ENCODE measurements around the gene METRN.
A peak's percentile ranks its signal among the peaks of the same experiment; 100 is the strongest.

METRN gene

DNA sequence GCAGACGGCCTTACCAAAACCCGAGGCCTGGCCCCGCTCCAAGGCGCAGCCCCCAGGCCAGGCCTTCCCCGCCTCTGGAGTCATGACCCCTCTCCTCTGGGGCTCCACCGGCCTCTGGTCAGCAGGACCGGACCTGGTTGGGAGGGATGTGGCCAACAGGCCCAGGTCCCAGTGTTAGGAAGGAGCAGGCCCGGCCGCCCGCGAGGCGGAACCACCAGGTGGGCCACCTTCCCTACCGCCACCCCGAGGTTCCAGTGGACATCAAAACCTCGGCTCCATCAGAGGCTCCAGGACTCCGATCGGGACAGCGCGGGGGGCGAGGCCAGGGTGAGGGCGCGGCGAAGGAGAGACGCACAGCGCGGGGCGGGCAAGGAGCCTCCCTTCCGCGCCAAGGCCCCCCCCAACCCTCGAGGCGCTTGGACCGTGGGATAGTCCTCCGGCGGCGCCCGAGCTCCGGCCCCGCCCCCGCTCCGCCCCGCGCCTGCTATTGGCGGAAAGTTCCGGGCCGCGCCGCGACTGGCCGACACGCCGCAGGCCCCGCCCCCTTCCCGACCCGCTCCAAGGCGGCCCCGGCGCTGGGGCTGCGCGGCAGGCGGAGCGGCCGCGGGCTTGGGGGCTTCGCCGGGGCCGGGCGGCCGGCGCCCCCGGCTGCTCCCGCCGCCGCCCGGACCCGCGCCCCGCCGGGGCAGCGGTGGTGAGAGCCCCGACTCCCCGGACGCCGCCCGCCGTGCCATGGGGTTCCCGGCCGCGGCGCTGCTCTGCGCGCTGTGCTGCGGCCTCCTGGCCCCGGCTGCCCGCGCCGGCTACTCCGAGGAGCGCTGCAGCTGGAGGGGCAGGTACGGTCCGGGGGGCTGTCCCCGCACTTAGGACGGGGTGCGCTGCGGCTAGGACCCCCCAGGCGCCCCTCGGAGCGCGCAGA, at the start of gene METRN:
Gene METRN, plus strand, starts transcription at position 561 of the 919 bp plus-strand sequence. Its CDS starts 172 bp downstream, at position 733.
- DNase-seq (ENCODE audit: low read depth, low spot score) = no peak

- no peak for DNase-seq (ENCODE audit: low read depth, low spot score)
These were observed 48.3 kb upstream of the METRN start for GRCh38 chr16:666572-666971.

- no peak for DNase-seq (ENCODE audit: low read depth, low spot score)
These were observed 47.7 kb upstream of the METRN start for GRCh38 chr16:667113-667779.

- DNase-seq (ENCODE audit: low read depth, low spot score) = peak; percentile 71
These were observed 47.0 kb upstream of the METRN start, which contains the start of gene RHOT2 for GRCh38 chr16:667780-668518. TSS of gene RHOT2 (plus strand) at chr16:668132. CDS start at chr16:668200, 68 bp downstream.

GRCh38 chr16:668519-669171, 46.3 kb upstream of the METRN start:
- DNase-seq (ENCODE audit: low read depth, low spot score) = no peak

- no peak for DNase-seq (ENCODE audit: low read depth, low spot score)
These were observed 45.3 kb upstream of the METRN start for GRCh38 chr16:669666-670065.

GRCh38 chr16:670485-671352, 44.2 kb upstream of the METRN start:
- DNase-seq (ENCODE audit: low read depth, low spot score) = no peak

DNA sequence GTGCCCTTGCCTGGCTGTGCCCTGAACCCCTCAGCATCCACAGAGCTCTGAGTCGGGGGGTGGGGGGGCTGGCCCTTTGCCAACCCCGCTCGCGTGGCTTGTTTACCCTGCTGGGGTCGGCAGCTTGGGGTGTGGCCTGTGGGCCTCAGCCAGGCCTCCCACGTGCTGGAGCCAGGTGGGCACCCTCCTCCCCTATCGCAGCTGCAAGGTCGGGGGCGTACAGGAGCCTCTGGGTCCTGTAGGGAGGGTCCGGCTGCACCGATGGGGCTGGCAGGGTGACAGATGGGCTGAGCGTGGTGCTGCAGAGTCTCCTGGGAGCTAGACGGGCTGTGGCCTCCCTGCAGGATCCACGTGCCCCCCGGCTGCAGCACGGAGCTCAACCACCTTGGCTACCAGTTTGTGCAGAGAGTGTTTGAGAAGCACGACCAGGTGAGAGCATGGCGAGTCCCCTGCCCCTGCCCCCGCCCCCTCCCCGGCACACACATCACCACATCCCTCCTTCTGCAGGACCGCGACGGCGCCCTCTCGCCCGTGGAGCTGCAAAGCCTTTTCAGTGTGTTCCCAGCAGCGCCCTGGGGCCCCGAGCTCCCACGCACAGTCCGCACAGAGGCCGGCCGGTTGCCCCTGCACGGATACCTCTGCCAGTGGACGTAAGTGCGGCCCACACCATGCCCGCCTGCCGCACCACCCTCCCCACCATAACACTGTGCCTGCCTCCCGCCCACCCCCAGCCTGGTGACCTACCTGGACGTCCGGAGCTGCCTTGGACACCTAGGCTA, 43.4 kb upstream of the METRN start:
- no peak for DNase-seq (ENCODE audit: low read depth, low spot score)

GRCh38 chr16:672371-672770, 42.5 kb upstream of the METRN start:
- DNase-seq (ENCODE audit: low read depth, low spot score) = no peak

- no peak for DNase-seq (ENCODE audit: low read depth, low spot score)
These were observed 42.1 kb upstream of the METRN start for GRCh38 chr16:672851-673250.

DNA sequence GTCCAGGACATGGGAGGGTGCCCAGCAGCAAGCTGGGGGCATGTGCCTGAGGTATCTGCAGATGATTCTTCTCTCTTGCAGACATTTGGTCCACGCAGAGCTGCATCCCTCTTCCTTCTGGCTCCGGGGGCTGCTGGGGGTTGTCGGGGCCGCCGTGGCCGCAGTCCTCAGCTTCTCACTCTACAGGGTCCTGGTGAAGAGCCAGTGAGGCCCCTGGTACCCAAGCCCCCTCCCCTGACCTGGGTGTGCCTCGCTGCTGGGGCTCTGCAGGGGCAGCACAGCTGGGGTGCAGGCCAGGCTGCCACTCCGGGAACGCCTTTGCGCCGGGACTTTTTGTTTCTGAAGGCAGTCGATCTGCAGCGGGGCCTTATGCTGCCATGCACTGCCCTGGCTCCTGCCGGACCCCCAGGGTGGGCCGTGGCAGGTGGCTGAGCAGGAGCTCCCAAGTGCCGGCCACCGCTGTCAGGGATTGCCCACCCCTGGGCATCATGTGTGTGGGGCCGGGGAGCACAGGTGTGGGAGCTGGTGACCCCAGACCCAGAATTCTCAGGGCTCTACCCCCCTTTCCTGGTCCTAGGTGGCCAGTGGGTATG, 41.4 kb upstream of the METRN start:
- DNase-seq (ENCODE audit: low read depth, low spot score) = no peak

- no peak for DNase-seq (ENCODE audit: low read depth, low spot score)
These were observed 40.6 kb upstream of the METRN start for GRCh38 chr16:674214-674881.

- DNase-seq (ENCODE audit: low read depth, low spot score) = no peak
These were observed 39.7 kb upstream of the METRN start, which contains the start of gene RHBDL1 for GRCh38 chr16:674968-675883. TSS of gene RHBDL1 (plus strand) at chr16:675671. CDS start at chr16:675791, 120 bp downstream.

GRCh38 chr16:675884-676564, 38.9 kb upstream of the METRN start:
- no peak for DNase-seq (ENCODE audit: low read depth, low spot score)

- no peak for DNase-seq (ENCODE audit: low read depth, low spot score)
These were observed 38.4 kb upstream of the METRN start for GRCh38 chr16:676565-676902.

- DNase-seq (ENCODE audit: low read depth, low spot score) = no peak
These were observed 38.0 kb upstream of the METRN start for GRCh38 chr16:676913-677312.

Data from smooth muscle cell of the brain vasculature (primary cell).